Activated CD8-positive, alpha-beta T cell treated with anti-CD3 and anti-CD28 coated beads for 36 hours (primary cell): ENCODE results near the gene ADA. TPM values are rescaled to one million over a fixed set of nuclear protein-coding genes. Genes with fewer than 3 reads are reported as not detected.

Source experiments
- ATAC-seq: fragments of 200-7000 bp; cut with Tn5 transposase; one replicate; pipeline ENCODE4 v1.10.0; 2021; ENCODE audit warnings: mild to moderate bottlenecking, moderate library complexity
- CTCF ChIA-PET: fragments of 350-600 bp; sonication (Branson Sonifier 250); formaldehyde crosslinking; loops from one replicate; lab custom pipeline; 2021; ENCODE audit warnings: antibody characterized with exemption; lab: Charles Lee
- POLR2A ChIA-PET: fragments of 350-600 bp; sonication (Branson Sonifier 250); formaldehyde crosslinking; loops from one replicate; lab custom pipeline; 2021; ENCODE audit warnings: antibody characterized with exemption; lab: Charles Lee
- DNase-seq: peaks from one replicate; pipeline ENCODE4 v3.0.0-alpha.2; 2020
- H3K27ac Mint-ChIP-seq: one replicate; pipeline ENCODE4 v1.8.0; 2021; ENCODE audit warnings: mild to moderate bottlenecking, mixed read lengths
- H3K27me3 Mint-ChIP-seq: one replicate; pipeline ENCODE4 v1.8.0; 2021; ENCODE audit warnings: mixed read lengths
- H3K36me3 Mint-ChIP-seq: one replicate; pipeline ENCODE4 v1.8.0; 2021; ENCODE audit warnings: low read depth, mixed read lengths
- H3K4me1 Mint-ChIP-seq: one replicate; pipeline ENCODE4 v1.8.0; 2021; ENCODE audit warnings: low read depth, mixed read lengths
- H3K4me3 Mint-ChIP-seq: one replicate; pipeline ENCODE4 v1.8.0; 2021; ENCODE audit warnings: mild to moderate bottlenecking, moderate library complexity, mixed read lengths
- H3K9me3 Mint-ChIP-seq: one replicate; pipeline ENCODE4 v1.8.0; 2021; ENCODE audit warnings: mixed read lengths
- intact Hi-C: fragments of 100-400 bp; cut with micrococcal nuclease; formaldehyde crosslinking; loops from one replicate; pipeline ENCODE4 v1.10.0; 2022
- total RNA-seq, 2 experiments: library from RNA; stranded (reverse); gene quantifications; one replicate each; pipeline ENCODE4 v1.2.3, GENCODE V29; 2021
- TF ChIP-seq, protein P1 (sequence below): fragments of 200-600 bp; IDR thresholded peaks from one replicate; pipeline ENCODE4 v1.8.0; 2022; ENCODE audit warnings: antibody characterized with exemption, mild to moderate bottlenecking

Gene ADA
- total RNA-seq, 2 experiments from 2014 or later, result 32.8 to 36.7 TPM

GRCh38 chr20:44610313-44610962, 41.1 kb downstream of the ADA start:
- intact Hi-C loops, result loop anchor here (2.0 to 10.0 kb wide), 4 partner anchors 64 to 393 kb away; partner anchors contain the start of gene TTPAL
- ChIA-PET POLR2A (interaction anchor here (0.9 to 1.4 kb wide), 3 partner anchors 24 to 135 kb away, joined by 3 to 5 read pairs (median 3); partner anchors contain the start of gene TTPAL), CTCF (interaction anchor here (0.6 to 3.5 kb wide), 38 partner anchors 8 to 396 kb away, joined by 3 to 28 read pairs (median 4); partner anchors contain the start of genes FITM2, PKIG, SERINC3 and TTPAL)
- Mint-ChIP-seq H3K4me3 (no peak overlapping the region), H3K9me3 (no peaks in the 10 kb centered on the region), H3K27me3 (no peaks in the 10 kb centered on the region), H3K27ac (peak overlapping the region; percentile 85), H3K4me1 (peaks cover 40% of the 10 kb centered on the region), H3K36me3 (peaks cover 7% of the 10 kb centered on the region)
- DNase-seq, result no peak
- peak; percentile 25 for ATAC-seq
- TF ChIP-seq, protein P1, sequence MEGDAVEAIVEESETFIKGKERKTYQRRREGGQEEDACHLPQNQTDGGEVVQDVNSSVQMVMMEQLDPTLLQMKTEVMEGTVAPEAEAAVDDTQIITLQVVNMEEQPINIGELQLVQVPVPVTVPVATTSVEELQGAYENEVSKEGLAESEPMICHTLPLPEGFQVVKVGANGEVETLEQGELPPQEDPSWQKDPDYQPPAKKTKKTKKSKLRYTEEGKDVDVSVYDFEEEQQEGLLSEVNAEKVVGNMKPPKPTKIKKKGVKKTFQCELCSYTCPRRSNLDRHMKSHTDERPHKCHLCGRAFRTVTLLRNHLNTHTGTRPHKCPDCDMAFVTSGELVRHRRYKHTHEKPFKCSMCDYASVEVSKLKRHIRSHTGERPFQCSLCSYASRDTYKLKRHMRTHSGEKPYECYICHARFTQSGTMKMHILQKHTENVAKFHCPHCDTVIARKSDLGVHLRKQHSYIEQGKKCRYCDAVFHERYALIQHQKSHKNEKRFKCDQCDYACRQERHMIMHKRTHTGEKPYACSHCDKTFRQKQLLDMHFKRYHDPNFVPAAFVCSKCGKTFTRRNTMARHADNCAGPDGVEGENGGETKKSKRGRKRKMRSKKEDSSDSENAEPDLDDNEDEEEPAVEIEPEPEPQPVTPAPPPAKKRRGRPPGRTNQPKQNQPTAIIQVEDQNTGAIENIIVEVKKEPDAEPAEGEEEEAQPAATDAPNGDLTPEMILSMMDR, result peak; percentile 5

GRCh38 chr20:44609516-44610312, 41.8 kb downstream of the ADA start:
- Mint-ChIP-seq H3K9me3 (no peaks in the 10 kb centered on the region), H3K4me1 (peaks cover 33% of the 10 kb centered on the region), H3K4me3 (peak overlapping the region; percentile 39), H3K27me3 (no peaks in the 10 kb centered on the region), H3K36me3 (peaks cover 4% of the 10 kb centered on the region), H3K27ac (peak overlapping the region; percentile 86)
- ATAC-seq (peak; percentile 99), DNase-seq (peak; percentile 91)
- POLR2A ChIA-PET, result interaction anchor here (0.9 to 1.4 kb wide), 2 partner anchors 88 to 134 kb away, joined by 3 read pairs; partner anchors contain the start of genes SERINC3 and TTPAL
- intact Hi-C loops, result loop anchor here (2.0 to 10.0 kb wide), 4 partner anchors 65 to 392 kb away; partner anchors contain the start of gene TTPAL
- TF ChIP-seq, protein P1, result peak; percentile 94
- CTCF ChIA-PET, result interaction anchor here (0.5 to 3.5 kb wide), 42 partner anchors 8 to 833 kb away, joined by 3 to 28 read pairs (median 4); partner anchors contain the start of genes FITM2, PKIG, SERINC3 and TTPAL

GRCh38 chr20:44609006-44609515, 42.4 kb downstream of the ADA start:
- ChIA-PET POLR2A (interaction anchor here (1.4 kb wide), 1 partner anchor 88 kb away, joined by 3 read pairs; the partner anchor contains the start of gene SERINC3), CTCF (interaction anchor here (0.5 to 3.5 kb wide), 23 partner anchors 11 to 832 kb away, joined by 3 to 28 read pairs (median 5); partner anchors contain the start of genes PKIG and SERINC3)
- no peak overlapping the region for H3K4me3 Mint-ChIP-seq
- ATAC-seq, result no peak
- peaks cover 27% of the 10 kb centered on the region for H3K4me1 Mint-ChIP-seq
- H3K27ac Mint-ChIP-seq, result peak overlapping the region; percentile 43
- intact Hi-C loops, result no loop called here
- H3K36me3 Mint-ChIP-seq, result no peaks in the 10 kb centered on the region
- H3K9me3 Mint-ChIP-seq, result no peaks in the 10 kb centered on the region
- DNase-seq, result no peak
- no peaks in the 10 kb centered on the region for H3K27me3 Mint-ChIP-seq
- TF ChIP-seq, protein P1, result no peak

DNA sequence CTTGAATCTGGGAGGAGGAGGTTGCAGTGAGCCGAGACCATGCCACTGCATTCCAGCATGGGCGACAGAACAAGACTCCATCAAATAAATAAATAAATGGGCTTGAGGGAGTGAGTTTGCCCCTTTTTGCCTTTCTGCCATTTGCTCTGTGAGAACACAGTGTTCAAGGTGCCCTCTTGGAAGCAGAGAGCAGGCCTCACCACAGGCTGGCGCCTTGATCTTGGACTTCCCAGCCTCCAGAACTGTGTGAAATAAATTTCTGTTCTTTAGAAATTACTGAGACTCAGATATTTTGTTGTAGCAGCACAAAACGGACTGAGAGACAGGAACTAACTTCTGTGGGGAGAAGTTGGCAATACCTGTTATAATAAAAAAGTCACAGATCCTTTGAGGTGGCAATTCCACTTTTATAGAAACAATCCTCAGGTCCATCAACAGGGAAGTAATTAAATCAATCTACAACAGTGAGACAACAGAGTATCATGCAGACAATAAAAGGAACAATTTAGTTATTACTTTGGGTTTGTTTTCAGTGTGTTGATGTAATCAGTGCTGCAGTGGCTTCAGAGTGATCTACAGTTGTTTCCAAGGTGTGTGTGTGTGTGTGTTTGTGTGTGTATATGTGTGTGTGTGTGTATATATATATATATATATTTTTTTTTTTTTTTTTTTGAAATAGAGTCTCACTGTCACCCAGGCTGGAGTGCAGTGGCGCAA, 44.6 kb downstream of the ADA start:
- Mint-ChIP-seq H3K36me3 (no peaks in the 10 kb centered on the region), H3K4me1 (peaks cover 21% of the 10 kb centered on the region), H3K9me3 (no peaks in the 10 kb centered on the region), H3K27ac (no peak overlapping the region), H3K27me3 (no peaks in the 10 kb centered on the region), H3K4me3 (no peak overlapping the region)
- CTCF ChIA-PET, result interaction anchor here (0.6 kb wide), 1 partner anchor 603 kb away, joined by 3 read pairs; no protein-coding TSS in a partner anchor
- TF ChIP-seq, protein P1, result no peak
- no peak for ATAC-seq
- DNase-seq, result no peak
- POLR2A ChIA-PET, result no interaction called here
- intact Hi-C loops, result no loop called here
